IPS DF 19.7 (cell line): Measurements from ENCODE around the gene NAB1.
"Not testable (repeated sequence)": the region's sequence is repeated elsewhere in the genome, so short reads cannot be mapped to it uniquely, and the experiment has no call there.

ENCODE experiments used
- DNase-seq: peaks from one replicate; pipeline ENCODE4 v3.0.0-alpha.2; 2013; ENCODE audit warnings: low read depth, low spot score

The NAB1 gene, protein sequence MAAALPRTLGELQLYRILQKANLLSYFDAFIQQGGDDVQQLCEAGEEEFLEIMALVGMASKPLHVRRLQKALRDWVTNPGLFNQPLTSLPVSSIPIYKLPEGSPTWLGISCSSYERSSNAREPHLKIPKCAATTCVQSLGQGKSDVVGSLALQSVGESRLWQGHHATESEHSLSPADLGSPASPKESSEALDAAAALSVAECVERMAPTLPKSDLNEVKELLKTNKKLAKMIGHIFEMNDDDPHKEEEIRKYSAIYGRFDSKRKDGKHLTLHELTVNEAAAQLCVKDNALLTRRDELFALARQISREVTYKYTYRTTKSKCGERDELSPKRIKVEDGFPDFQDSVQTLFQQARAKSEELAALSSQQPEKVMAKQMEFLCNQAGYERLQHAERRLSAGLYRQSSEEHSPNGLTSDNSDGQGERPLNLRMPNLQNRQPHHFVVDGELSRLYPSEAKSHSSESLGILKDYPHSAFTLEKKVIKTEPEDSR

DNA sequence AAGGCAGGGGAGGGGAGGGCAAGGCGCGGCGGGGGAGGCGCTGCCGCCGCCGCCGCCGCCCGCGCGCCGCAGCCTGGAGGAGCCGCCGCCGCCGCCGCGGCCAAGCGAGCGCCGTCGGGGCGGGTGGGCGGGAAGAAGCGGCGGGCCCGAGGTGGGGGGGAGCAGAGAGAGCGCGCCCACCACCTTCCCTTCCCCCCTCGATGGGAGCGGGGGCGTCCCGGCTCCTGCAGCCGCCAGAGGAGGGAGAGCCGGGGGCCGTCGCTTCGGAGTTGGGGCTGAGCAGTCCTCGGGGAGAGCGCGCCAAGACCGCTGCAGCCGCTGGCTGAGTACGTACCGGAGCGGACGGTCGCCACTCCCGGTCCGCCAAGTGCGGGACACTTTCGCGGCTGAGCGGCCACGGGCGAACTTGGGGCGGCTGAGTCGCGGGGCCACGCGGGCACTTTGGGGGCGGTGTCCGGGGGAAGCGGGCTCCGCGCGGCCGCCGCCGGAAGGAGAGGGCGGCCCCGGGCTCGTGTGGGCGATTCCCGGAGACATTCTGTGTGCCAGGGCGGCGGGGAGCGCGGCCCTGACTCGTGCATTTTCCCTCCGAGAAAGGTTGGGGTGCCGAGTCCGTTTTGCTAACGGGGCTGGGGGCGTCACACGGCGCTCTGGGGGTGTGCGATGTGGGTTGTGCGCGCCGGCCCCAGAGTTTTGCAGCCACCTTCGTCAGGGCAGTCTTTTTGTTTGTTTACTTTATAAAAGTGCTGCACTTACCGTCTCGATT, at the start of gene NAB1:
Gene NAB1, plus strand, starts transcription at position 49 of the 763 bp plus-strand sequence. CDS start 10,094 bp downstream, outside the sequence.
- no peak for DNase-seq

DNA sequence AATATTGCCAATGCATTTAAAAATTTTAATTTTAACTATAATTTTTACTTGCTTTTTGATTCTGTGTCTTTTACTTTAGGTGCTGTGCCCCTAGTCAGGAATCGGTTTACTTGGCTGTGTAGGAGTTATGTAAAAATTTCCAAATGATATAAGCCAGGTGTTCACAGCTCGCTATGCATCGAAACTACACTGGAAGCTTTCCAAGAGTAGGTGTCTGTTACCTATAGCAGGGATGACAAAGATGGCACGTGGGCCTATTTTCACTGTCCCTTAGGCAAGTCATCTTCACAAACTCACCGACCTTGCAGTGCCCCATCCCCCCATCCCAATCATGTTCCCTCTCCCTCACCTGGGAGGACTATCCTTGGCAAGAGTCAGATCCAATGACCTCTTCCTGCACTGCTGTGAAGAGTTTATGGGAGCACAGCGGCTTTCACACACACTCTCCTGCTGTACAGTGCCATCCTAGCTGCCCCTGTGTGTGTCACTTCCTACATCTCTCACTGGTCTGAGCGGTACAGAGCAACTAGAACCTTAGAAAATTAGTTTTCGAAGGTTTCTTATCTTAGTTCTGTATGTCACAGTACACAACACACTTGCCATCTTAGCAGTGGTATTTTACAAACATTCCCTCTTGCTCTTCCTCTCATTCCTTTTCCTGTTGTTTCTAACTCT, 49.2 kb upstream of the NAB1 start:
- DNase-seq, result no peak

DNA sequence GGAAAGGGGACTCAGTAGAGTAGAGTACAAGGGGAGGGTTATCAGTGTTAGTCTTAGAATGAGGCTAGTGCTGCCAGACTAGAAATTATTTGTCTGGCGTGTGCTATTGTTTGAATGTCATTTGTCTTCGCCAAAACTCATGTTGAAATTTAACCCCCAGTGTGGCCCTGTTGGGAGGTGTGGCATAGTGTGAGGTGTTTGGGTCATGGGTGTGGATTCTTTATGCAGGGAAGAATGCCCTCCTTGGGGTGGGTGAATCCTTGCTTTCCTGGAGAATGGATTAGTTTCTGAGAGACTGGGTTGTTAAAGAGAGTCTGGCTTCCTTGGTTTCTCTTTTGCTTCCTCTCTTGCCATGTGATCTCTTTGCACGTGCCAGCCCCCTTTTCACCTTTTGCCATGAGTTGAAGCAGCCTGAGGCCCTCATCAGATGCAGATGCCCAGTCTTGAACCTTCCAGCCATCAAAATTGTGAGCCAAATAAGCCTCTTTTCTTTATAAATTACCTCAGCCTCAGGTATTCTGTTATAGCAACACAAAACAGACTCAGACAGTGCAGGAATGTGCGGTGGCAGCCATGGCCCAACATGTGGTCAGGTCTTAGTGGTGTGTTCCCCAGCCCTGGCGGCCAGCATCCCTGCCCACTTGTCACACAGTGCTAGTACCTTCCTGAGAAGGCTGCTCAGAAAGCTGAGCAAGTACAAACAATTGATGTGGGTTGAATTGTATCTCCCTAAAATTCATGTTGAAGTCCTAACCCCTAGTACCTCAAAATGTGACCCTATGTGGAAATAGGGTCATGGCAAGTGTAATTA, 48.4 kb upstream of the NAB1 start:
- DNase-seq, result no peak

DNA sequence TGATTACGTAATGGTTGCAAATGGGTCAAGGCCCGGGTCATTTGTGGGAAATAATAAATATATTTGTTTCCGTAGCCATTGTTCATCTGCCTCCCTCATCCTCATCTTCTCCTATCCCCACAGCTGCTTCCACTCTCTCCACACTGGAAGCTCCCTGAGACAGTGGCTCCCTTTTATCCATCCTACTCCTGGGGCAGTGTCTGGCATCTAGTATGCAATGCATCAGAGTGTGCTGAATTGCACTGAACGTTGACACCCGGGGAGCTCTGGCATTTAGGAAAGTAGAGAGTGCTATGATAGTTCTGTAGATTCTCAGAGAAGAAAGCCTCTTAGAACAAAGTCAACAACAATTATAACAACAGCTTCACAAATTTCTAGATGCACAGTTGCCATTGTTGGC, 45.5 kb upstream of the NAB1 start:
- DNase-seq, result no peak

DNA sequence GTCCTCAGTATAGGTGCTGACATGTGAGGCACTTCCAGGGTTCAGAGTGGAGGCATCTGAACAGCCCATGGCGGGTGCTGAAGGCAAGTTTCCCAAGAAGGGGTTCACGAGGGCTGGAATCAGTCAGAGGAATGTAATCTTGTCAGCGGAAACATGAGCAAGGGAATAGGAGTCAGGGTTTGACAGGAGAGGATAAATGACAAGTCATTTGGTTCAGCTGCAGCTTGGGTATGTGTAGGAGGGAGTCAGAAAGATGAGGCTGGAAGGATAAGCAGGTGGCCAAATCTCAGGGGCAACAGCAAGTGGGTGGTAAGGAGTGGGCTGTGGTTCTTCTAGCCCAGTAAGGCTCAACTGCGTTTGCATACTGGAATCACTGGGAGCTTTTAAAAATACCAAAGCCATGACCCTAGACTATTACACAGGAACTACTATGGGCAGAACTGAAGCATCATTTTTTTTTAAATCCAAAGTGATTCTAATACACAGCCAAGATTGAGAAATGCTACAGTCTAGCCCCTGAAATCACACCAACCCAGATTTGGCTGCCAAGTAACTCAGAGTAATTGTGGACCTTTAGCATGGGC, 41.8 kb upstream of the NAB1 start:
- DNase-seq, result no peak

DNA sequence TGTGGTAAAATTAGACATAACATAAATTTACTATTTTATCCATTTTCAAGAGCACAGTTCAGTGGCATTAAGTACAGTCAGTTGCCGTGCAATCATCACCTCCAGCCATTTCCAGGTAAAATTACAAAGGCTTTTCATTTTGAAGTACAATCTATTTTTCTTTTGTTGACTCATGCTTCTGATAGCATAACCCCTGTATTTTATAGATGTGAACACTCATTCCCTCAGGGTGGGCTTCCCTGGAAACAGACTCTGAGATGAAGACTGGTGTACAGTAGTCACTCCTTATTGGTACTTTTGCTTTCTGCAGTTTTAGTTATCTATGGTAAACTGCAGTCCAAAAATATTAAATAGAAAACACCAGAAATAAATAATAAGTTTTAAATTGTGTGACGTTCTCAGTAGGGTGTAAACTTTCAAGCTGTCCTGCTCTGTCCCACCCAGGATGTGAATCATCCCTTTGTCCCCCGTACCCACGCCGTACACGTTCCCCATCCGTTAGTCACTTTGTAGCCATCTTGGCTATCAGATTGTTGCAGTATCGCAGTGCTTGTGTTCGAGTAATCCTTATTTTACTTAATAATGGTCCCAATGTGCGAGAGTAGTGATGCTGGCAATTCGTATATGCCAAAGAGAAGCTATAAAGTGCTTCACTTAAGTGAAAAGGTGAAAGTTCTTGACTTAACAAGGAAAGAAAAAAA, 41.1 kb upstream of the NAB1 start:
- no peak for DNase-seq

DNA sequence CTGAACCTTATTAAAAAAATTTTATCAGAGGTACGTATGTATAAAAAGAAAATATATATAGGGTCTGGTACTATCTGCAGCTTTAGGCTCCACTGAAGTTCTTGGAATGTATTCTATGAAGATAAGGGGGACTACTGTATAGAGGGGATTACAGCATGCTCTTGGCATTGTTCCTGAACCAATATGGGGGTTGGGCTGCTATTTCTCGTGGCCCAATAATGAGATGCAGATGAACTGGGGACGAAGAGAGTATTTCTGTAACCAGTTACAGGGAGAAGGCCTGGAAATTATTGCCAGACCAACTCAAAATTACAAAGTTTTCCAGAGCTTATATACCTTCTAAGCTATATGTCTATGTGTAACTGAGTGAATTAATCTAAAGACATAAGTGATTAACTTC, 40.0 kb upstream of the NAB1 start:
- DNase-seq, result not testable (repeated sequence)

DNA sequence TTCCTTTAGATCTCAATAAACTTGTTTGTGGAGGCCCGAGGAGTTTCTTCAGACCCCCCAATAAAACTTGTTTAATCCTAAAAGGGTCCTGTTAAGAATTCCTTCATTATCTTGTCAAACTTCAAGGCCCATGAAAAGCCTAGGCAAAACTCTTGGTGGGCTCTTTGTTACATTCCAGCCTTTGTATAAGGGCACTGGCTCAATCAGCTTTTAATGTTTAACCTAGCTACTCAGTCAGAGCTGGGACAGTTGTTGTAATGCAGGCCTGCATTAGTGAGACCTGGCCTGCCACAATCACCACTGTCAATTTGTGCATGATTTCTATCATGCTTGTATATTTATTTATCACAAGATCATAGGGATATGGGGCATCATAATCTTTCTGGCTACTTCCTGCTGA, 39.5 kb upstream of the NAB1 start:
- DNase-seq, result not testable (repeated sequence)

DNA sequence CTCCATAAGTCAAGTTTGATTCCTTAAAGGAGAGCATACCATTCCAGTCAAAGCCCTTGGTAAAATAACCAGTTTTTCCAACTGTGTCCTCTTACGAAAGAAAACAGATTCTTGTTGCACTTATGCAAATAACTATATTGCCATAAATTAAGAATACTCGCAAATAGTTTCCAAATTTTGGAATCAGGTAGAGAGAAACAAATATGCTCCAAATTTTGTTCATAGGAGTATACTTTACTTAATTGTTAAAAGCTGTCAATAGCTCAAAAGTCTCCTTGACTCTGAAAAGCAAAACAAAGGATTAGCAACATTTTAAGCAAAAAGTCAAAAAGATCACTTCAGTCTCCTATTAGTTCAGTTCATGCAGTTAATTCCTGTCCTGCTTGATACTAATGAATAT, 38.4 kb upstream of the NAB1 start:
- DNase-seq, result not testable (repeated sequence)

DNA sequence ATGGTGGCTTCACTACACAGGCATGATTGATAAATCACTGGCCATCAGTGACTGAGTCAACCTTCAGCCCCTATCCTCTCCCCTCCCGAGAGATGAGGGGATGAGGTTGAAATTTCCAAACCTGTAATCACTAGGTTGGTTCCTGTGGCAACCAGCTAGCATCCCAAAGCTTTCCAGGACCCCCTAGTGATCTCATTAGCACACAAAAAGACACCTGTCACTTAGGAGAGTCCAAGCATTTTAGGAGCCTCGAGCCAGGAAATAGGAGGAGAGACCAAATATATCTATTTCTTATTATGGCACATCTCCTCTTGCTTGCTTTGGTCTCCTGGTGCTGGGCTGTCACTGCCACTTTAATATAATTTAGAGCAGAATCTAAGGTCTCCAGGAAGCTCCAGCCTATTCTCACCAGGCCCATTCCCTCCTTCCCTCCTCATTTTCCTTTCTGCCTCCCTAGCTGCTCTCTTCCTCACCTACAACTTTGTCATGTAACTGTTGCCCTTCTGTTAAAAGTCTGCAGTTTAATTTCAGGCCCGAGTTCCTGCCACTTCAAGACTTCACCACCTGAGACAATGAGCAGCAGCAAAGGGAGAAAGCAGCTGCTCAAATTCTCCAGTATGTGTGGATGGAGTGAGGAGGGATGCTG, 33.2 kb upstream of the NAB1 start:
- peak; percentile 45 for DNase-seq

DNA sequence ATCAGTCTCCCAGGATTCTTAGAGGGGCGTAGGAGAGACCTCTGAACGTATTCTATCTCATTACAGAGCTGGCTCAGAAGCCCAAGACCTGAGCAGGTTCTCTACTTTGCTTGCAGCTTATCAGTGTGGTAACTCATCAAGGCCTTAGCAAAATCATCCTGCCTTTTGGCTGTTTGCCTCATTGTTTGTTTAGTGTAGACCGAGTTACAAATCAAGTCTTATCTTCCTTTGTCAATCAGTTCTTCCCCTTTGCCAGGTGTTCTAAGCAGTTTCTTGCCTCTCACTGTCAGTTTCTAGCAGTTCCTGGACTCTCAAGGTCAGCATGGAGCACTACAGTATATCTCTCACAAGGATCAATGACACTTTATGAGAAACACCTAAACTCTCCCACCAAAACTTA, 30.9 kb upstream of the NAB1 start:
- no peak for DNase-seq

DNA sequence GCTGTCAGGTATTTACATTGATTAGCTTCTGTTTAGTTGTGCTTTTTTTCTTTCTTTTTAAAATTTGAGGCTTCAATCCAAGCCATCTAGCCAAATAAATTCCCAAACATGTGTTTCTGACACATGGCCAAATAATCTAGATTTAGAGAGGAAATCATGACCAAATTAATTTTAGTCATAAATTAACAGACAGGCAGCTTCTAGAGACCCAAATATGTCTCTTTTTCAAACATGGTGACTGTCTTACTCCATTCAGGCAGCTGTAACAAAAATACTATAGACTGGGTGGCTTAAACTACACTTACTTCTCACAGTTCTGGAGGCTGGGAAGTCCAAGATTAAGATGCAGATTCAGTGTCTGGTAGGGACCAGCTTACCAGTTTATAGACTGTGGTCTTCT, 23.2 kb upstream of the NAB1 start:
- DNase-seq, result no peak

DNA sequence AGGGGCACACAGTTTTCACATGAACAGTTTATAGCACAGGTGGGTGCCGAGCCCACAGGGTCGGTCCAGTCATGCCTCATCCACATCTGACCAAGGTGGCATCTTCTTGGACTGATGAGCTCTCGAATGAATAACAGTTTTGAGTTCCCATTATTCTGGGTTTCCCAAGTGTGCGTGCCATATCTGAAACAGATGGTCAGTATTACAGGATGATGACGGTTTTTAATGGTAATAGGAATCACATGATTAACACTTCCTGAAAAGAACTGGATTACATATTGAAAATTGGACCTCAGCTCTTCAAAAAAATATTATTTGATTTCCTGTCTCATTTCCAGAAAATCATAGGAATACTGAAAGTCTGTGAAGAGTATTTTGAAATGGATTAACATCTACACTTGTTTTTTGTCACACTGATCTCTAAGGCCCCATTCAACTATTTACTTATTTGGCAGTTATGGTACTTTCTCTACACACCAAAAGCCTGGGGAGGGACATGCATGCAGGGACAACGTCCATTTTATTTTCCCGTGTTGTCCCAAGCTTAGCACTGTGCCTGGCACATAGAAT, 22.2 kb upstream of the NAB1 start:
- DNase-seq, result no peak

DNA sequence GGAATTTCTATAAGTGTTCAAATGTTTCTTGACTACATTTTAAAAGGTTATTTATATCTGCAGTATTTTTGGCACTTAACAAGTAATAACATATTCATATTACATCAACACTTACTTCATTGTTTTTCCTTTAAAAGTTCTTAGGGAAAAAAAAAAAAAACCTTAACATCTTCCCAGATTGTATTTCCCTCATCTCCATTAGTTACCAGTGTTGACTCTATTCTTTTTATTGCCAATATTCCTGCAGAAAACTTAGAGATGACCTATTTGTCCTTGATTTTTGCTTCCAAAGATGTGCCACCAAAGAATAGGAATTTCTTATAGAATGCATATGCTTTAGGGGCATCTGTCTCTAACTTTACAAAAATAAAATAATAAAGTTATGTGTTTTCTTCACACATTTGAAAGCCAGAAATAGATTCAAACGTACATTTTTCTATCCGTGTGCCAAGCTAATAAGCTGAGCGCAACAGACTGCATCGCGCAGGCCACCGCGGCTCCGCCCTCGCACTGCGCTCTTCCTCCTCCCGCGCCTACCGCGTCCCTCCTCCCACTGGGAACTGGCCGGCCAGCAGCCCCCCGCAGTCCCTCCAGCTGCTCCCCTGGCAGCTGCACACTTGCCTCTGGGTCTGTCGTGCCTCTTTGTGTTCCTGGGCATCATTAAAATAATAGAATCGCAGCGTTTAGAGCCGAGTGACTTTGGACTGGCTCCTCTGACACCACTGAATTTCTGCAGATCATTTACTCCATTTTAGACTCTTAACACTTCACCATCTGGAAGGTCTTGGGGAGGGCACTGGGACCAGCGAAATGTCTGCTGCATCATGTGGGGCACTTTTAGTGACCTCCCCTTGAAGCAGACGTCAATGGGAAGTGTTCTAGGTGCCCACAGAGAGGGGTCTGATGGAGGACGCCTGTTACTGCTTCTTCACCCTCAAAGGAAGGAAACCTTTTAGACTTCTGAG, 21.2 kb upstream of the NAB1 start:
- DNase-seq, result no peak

DNA sequence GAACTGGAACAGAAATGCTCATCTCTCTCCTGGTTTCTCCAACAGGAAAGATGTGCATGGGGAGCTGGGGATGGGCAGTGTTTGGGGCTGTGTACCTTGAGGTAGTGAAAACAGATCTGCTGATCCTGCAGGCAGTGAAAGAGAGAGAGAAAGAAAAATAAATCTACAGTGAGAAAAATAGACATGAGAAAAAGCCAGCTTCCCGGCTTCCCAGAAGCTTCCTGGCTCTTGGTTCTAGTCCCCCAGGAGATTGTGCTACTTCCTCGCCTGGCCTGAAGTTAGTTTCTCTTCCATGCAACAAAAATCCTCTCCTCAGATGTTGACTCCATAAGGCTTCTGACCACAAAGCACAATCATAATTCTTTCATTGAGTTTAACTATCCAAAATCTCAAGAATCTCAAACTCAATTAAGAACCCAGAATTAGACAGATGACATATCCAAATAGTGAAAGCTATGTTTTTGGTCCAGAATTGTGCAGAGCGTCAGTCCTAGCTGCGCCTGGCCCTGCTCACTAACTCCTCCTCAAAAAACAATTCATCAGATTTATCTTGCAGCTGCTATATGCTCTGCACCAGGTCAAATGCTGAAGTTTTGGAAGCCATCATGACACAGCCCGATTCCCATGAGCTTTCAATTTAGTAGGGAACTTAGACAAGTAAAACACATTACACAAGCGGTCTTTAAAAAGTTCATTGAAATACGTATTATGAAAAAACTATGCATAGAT, 20.1 kb upstream of the NAB1 start:
- no peak for DNase-seq

DNA sequence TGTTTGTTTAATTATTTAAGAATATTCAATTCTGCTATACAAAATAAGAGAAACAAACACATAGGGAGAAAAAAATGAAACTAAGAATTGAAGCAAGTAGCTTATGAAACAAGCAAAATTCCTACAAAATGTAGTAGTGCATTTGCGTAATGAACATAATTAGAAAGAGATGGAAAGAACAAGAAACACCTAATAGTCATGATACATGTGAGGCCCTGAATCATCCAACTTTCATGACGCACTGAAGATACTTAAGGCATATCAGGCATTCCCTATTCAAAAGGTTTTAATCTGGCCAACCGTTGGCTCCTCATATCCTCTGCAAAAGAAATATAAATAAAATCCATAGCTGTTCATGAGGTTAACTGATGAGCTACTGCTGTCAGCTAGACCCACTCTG, 14.5 kb upstream of the NAB1 start:
- no peak for DNase-seq

DNA sequence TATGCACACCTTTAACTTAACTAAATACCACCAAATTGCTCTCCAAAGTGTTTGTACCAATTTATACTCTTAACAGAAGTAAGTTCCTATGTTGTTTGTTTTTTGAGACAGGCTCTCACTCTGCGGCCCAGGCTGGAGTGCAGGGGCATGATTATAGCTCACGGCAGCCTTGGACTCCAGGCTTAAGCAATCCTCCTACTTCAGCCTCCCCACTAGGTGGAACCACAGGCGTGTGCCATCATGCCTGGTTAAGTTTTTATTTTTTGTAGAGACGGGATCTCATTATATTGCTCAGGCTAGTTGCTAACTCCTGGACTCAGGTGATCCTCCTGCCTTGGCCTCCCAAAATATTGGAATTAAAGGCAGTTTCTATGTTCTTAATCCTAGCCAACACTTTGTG, 13.1 kb upstream of the NAB1 start:
- DNase-seq, result no peak

DNA sequence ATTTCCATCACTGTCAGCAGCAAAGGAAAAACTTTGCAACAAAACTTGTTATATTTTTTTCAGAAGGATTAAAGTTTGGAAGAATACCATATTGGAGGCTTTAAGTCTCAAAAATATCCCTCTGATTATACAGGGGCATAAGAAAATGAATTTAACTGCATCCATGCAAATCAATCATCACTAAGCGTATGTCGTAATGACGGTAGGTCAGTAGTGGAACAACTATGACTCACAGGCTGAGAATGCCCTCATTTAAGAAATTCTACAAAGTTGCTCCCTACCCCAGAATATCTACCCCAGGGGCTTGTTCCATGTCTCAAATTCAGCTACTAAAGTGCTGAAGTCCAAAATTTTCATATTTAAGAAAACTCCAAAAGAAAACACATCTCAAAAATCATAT, 12.5 kb upstream of the NAB1 start:
- no peak for DNase-seq
